LNCaP clone FGC (cell line): ENCODE results near the gene RNF213.

ENCODE experiments used
- DNase-seq: peaks from one replicate; pipeline ENCODE4 v3.0.0-alpha.2; 2011; ENCODE audit warnings: low read depth
- H3K4me3 ChIP-seq: 2 replicates; pipeline ENCODE4 v1.5.1; 2011; ENCODE audit warnings: mild to moderate bottlenecking, low read depth, low read length, control low read depth
- CTCF ChIP-seq: IDR thresholded peaks from 2 replicates; pipeline ENCODE4 v1.5.1; 2012; ENCODE audit warnings: mild to moderate bottlenecking; ENCODE audit not compliant: control insufficient read depth, insufficient read depth; ENCODE audit errors: extremely low read depth

Gene RNF213

DNA sequence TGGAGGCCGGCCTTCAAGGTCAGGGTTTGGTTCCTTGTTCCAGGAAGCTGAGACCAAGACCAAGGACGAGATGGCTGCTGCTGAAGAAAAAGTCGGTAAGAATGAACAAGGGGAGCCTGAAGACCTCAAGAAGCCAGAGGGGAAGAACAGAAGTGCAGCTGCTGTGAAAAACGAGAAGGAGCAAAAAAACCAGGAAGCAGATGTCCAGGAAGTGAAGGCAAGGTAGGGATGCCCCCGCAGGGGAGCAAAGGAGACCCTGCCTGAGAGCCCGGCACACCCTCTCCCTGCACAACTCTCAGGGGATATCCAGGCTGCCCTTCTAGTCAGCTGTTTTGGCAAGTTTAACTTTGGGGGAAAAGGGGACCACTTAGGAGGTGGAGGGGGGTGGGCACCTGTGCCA, 29.0 kb downstream of the RNF213 start:
- no peak for DNase-seq
- no peak for TF ChIP-seq CTCF
- no peak overlapping the region for H3K4me3 ChIP-seq

GRCh38 chr17:80290156-80290555, 29.5 kb downstream of the RNF213 start:
- H3K4me3 ChIP-seq = no peak overlapping the region
- DNase-seq = no peak
- no peak for TF ChIP-seq CTCF

DNA sequence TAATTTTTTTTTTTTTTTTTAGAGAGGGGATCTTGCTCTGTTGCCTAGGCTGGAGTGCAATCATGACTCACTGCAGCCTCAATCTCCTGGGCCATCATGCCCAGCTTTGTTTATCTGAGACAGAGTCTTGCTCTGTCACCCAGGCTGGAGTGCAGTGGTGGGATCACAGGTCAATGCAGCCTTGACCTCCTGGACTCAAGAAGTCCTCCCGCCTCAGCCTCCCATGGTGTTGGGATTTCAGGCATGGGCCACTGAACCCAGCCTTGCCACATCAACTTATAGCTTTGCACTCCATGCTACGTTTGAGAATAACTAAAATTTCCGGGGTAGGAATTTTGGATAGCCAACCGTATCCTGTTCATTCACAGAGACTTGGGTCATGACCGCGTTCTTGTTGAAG, 30.6 kb downstream of the RNF213 start:
- no peak for DNase-seq
- no peak overlapping the region for H3K4me3 ChIP-seq
- no peak for TF ChIP-seq CTCF

- H3K4me3 ChIP-seq = no peak overlapping the region
- no peak for DNase-seq
- TF ChIP-seq CTCF = no peak
Observed at GRCh38 chr17:80291691-80292487, 31.2 kb downstream of the RNF213 start.

GRCh38 chr17:80292521-80292971, 31.9 kb downstream of the RNF213 start:
- no peak overlapping the region for H3K4me3 ChIP-seq
- DNase-seq = no peak
- TF ChIP-seq CTCF = no peak

DNA sequence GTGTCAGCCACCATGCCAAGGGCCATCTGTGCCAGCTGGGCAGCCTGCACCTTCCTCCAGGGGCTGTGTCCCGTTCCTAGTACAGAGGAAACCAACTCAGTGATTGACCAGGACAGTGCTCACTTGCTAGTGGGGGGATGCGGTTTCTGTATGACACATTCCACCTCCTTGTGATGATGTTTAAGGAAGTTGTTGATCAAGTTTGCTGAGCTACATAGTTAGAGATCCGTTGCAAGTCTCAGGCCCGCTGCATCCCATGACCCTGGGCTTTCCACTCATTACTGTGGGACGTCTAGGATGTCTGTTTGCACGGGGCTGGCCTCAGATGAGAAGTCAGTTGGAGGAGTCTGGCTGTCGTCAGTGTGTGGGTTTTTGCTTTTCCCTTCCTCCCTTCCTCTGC, 33.6 kb downstream of the RNF213 start:
- no peak overlapping the region for H3K4me3 ChIP-seq
- DNase-seq = no peak
- no peak for TF ChIP-seq CTCF

GRCh38 chr17:80294653-80295052, 34.0 kb downstream of the RNF213 start:
- no peak for TF ChIP-seq CTCF
- no peak overlapping the region for H3K4me3 ChIP-seq
- no peak for DNase-seq
